Measurements from ENCODE around the gene ZNF276.

GRCh38 chr16:89722392-89723278 is 1.3 kb downstream of the ZNF276 start:
- TF ChIP-seq CTCF (conservative IDR thresholded peaks at IDR 0.05) (no peak), EZH2 (IDR thresholded peaks at IDR 0.05; ENCODE audit: low read depth) (no peak)
